ENCODE results near the gene C1GALT1.

- TF ChIP-seq CTCF (IDR thresholded peaks at IDR 0.05): no peak
- no peak for TF ChIP-seq POLR2A (IDR thresholded peaks at IDR 0.05)
Measured at GRCh38 chr7:7292608-7293007, 110.3 kb downstream of the C1GALT1 start.

Data from thyroid gland (tissue), 4 donors.